Stimulated activated CD4-positive, alpha-beta T cell treated with anti-CD3 and anti-CD28 coated beads, Interleukin-2, amount 100 ng/mL, for 48 hours (primary cell): ENCODE measurements around the gene UBE3B.

ENCODE experiments used
- DNase-seq, 2 donors: peaks; one replicate each; pipeline ENCODE4 v3.0.0-alpha.2; 2020

UBE3B gene

GRCh38 chr12:109580684-109581333 lies 103.4 kb downstream of the UBE3B start:
- DNase-seq: no peak

GRCh38 chr12:109581334-109581691 lies 103.9 kb downstream of the UBE3B start:
- no peak for DNase-seq

DNA sequence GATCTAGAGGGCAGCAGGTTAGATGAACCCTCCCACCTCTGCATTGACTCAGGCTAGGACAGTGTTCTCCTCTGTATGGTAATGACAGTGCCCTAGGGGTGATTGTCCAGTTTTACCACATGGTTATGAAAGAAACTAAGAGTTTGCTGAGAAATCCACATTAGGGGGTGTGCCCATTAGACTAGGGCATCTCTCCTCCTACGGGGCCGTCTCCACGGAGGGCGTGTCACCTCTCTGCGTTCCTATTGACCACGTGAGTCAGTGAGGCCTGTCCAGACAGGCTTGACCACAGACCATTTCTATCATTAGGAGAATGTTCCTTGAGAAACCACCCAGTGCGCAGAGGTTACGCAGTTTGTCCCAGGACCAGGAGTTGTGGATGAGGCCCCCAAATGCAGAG lies 104.4 kb downstream of the UBE3B start:
- no peak for DNase-seq

DNA sequence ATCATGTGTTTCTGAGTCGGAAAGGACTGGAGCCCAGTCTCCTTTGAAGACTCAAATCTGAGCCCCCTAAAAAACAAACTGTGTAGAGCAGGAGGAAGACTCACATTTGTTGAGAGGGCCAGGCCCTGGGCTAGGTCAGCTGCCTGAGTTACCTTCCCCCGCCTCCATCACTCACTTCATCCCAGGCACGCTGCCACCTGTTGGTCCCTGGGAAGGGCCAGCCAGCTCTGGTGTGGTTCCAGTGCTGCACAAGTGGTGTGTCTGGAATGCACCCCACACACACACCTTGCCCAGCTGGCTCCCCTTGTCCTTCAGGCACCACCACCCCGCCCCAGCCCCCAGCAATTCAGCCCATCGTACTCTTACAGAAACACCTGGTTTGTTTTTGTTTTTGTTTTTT lies 105.2 kb downstream of the UBE3B start:
- DNase-seq: no peak

DNA sequence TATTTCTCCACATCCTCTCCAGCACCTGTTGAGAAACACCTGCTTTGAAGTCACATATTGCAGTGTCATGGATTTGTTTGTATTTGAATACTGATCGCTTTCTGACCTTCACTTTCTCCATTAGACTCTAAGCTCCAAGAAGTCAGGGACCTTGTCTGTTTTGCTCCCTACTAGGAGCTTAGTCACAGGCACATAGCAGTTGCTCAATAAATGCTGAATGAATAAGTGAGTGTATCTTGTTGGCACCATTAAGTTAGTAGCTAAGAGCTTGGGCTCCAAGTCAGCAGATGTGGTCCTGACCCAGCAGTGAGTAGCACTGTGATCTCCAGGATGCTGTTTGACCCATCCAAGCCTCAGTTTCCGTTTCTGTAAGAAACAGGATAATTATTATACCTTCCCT lies 106.3 kb downstream of the UBE3B start:
- no peak for DNase-seq
